HepG2 (cell line): Measurements from ENCODE around the gene PCSK5. TPM values are rescaled to one million over a fixed set of nuclear protein-coding genes. Genes with fewer than 3 reads are reported as not detected.

Experiments used
- ARNT2 ChIP-seq: sonication (generic); formaldehyde crosslinking; IDR thresholded peaks from 2 replicates; pipeline ENCODE4 v1.8.0; 2022; ENCODE audit warnings: mild to moderate bottlenecking, low read depth, missing genetic modification reagents, moderate library complexity
- ATF5 ChIP-seq: sonication (generic); formaldehyde crosslinking; IDR thresholded peaks from 2 replicates; pipeline ENCODE4 v1.4.0; 2020; ENCODE audit warnings: mild to moderate bottlenecking, low read depth, missing genetic modification reagents
- FOXA1 ChIP-seq, 2 experiments: fragments of 450-650 bp in 1 of 2; sonication (generic) in 1 of 2; formaldehyde crosslinking in 1 of 2; IDR thresholded peaks; 2 replicates each; pipeline versions ENCODE4 v1.4.0 to v1.6.1; 2016 to 2020; ENCODE audit warnings: missing genetic modification reagents in 1 of 2
- KDM5A ChIP-seq: fragments of 200-600 bp; sonication (generic); IDR thresholded peaks from 2 replicates; pipeline ENCODE4 v1.7.0; 2018; ENCODE audit warnings: antibody characterized with exemption, mild to moderate bottlenecking, low read length, borderline replicate concordance
- KMT2B ChIP-seq: IDR thresholded peaks from 2 replicates; pipeline ENCODE4 v1.6.1; 2016; ENCODE audit warnings: missing genetic modification reagents, missing compliant biosample characterization
- MEIS1 ChIP-seq: sonication (generic); formaldehyde crosslinking; IDR thresholded peaks from 2 replicates; pipeline ENCODE4 v1.9.0; 2021; ENCODE audit warnings: mild to moderate bottlenecking, missing genetic modification reagents, moderate library complexity, borderline replicate concordance
- SKI ChIP-seq: fragments of 450-650 bp; IDR thresholded peaks from one replicate; pipeline ENCODE4 v1.6.1; 2018; ENCODE audit warnings: mild to moderate bottlenecking; ENCODE audit not compliant: partially characterized antibody
- TCF12 ChIP-seq, 2 experiments: fragments of 450-650 bp in 1 of 2; sonication (generic) in 1 of 2; formaldehyde crosslinking in 1 of 2; IDR thresholded peaks; 2 replicates each; pipeline versions ENCODE4 v1.6.1 to v1.8.0; 2017 to 2022; ENCODE audit warnings: antibody characterized with exemption in 1 of 2, mild to moderate bottlenecking in 1 of 2, missing genetic modification reagents in 1 of 2, moderate library complexity in 1 of 2
- TCF7 ChIP-seq: sonication (generic); IDR thresholded peaks from 2 replicates; pipeline ENCODE4 v1.6.1; 2016; ENCODE audit warnings: antibody characterized with exemption, low read depth
- TP53 ChIP-seq: sonication (generic); formaldehyde crosslinking; conservative IDR thresholded peaks from 2 replicates; pipeline ENCODE4 v1.4.0; 2020; ENCODE audit warnings: missing genetic modification reagents
- TSC22D2 ChIP-seq: sonication (generic); formaldehyde crosslinking; IDR thresholded peaks from 2 replicates; pipeline ENCODE4 v1.5.1; 2020; ENCODE audit warnings: missing genetic modification reagents, mild to moderate bottlenecking, borderline replicate concordance
- ZNF232 ChIP-seq: sonication (generic); formaldehyde crosslinking; IDR thresholded peaks from 2 replicates; pipeline ENCODE4 v1.4.0; 2020; ENCODE audit warnings: missing genetic modification reagents, borderline replicate concordance
- ZNF263 ChIP-seq: sonication (generic); formaldehyde crosslinking; IDR thresholded peaks from 2 replicates; pipeline ENCODE4 v1.4.0; 2020; ENCODE audit warnings: missing genetic modification reagents
- ZNF446 ChIP-seq: sonication (generic); formaldehyde crosslinking; IDR thresholded peaks from 2 replicates; pipeline ENCODE4 v1.5.0; 2020; ENCODE audit warnings: mild to moderate bottlenecking, missing genetic modification reagents
- ZNF451 ChIP-seq: sonication (generic); formaldehyde crosslinking; IDR thresholded peaks from 2 replicates; pipeline ENCODE4 v1.5.0; 2020; ENCODE audit warnings: mild to moderate bottlenecking, missing genetic modification reagents
- ZNF557 ChIP-seq: sonication (generic); formaldehyde crosslinking; IDR thresholded peaks from 2 replicates; pipeline ENCODE4 v1.4.0; 2020; ENCODE audit warnings: missing genetic modification reagents
- ZNF644 ChIP-seq: IDR thresholded peaks from 2 replicates; pipeline ENCODE4 v1.6.1; 2016; ENCODE audit warnings: low read depth
- ZNF724P ChIP-seq: sonication (generic); formaldehyde crosslinking; IDR thresholded peaks from 2 replicates; pipeline ENCODE4 v1.8.0; 2022; ENCODE audit warnings: missing genetic modification reagents, borderline replicate concordance
- ZNF784 ChIP-seq: sonication (generic); formaldehyde crosslinking; IDR thresholded peaks from 2 replicates; pipeline ENCODE4 v1.5.1; 2020; ENCODE audit warnings: missing genetic modification reagents, mild to moderate bottlenecking, borderline replicate concordance
- ZSCAN5A ChIP-seq: sonication (generic); formaldehyde crosslinking; IDR thresholded peaks from 2 replicates; pipeline ENCODE4 v1.8.0; 2022; ENCODE audit warnings: mild to moderate bottlenecking, missing genetic modification reagents, borderline replicate concordance
- polyA plus RNA-seq, 8 experiments: library from polyadenylated mRNA; depleted of rRNA in 3 of 8; stranded (reverse) in 7 of 8; unstranded in 1 of 8; fragments of >200 nt; fragmentation: Illumina TruSeq in 4 of 8; extraction: Trizol in 4 of 8; gene quantifications; 2 replicates each; pipeline versions ENCODE4 v1.2.1 to v1.2.3, GENCODE V29; 2011 to 2016; ENCODE audit warnings: low read depth in 4 of 8, missing spikeins in 1 of 8, mixed read lengths in 1 of 8; ENCODE audit not compliant: insufficient read depth in 1 of 8
- total RNA-seq, 5 experiments: library from RNA; depleted of rRNA; stranded (reverse); fragments of >200 nt; fragmentation: Illumina TruSeq; extraction: Trizol; gene quantifications; 2 replicates each; pipeline ENCODE4 v1.2.3, GENCODE V29; 2016; ENCODE audit warnings: low read depth in 1 of 5
- TF ChIP-seq, protein P1 (sequence below): IDR thresholded peaks from 2 replicates; pipeline ENCODE4 v1.6.1; 2012; ENCODE audit warnings: inconsistent platforms
- TF ChIP-seq, protein P2 (sequence below): sonication (generic); formaldehyde crosslinking; IDR thresholded peaks from 2 replicates; pipeline ENCODE4 v1.5.1; 2020; ENCODE audit warnings: missing genetic modification reagents, mild to moderate bottlenecking, borderline replicate concordance

Gene PCSK5
- total and polyA plus RNA-seq, 2 of the 13 experiments (the other 11 are each of a cell fraction or from before 2014, with no cell fraction given): 0.55 to 0.66 TPM

DNA sequence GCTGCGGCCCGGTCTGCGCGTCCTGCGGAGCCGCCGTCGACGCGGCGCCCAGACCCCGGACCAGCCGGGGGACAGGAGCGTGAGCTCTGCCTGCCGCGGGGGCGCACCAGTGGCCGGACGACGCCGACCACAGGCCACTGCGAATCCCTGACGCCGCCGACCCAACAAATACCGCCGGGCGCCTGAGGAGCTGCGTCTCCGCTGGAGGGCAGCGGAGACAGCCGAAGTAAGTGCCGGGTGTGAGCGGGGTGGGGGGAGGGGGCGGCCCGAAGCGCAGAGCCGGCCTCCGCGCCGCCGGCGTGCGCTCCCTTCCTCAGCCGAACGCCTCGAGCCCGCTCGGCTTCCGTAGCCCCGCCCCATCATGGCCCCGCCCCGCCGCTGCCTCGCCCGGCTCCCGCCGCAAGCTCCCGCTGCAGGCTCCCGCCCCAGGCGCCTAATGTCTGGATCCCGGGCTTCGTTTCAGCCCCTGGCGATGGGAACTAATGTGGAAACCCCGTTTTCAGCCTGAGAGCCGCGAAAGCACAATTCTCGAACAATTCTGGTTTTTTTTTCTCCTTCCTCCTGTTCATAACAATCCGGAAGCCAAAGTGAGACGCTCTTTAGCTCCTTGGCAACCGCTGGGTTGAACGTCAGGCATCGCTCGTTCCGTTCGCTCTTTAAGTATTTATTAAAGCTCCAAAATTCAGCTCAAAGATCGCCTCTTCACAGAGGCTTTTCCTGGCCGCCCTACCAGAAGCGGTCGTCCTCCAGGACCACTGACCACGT lies 503.9 kb downstream of the PCSK5 start, which contains the start of gene RFK (continued):
- TF ChIP-seq TSC22D2 (CRISPR knock-in tag): no peak
- 0 out of 2 replicates have a peak, but pooled peaks have one; percentile 34 for TF ChIP-seq ZNF451
- peak; percentile 80 for TF ChIP-seq SKI
- no peak for TF ChIP-seq ZNF644 (CRISPR knock-in tag)
- peak; percentile 30; the same call in 1 of the 2 replicates for TF ChIP-seq ZSCAN5A
- TF ChIP-seq ZNF446 (CRISPR knock-in tag): peak; percentile 91; the same call in 1 of the 2 replicates
- TF ChIP-seq, protein P1, sequence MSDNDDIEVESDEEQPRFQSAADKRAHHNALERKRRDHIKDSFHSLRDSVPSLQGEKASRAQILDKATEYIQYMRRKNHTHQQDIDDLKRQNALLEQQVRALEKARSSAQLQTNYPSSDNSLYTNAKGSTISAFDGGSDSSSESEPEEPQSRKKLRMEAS: peak; percentile 54
- TF ChIP-seq ZNF724P: no peak
- TF ChIP-seq, protein P2, sequence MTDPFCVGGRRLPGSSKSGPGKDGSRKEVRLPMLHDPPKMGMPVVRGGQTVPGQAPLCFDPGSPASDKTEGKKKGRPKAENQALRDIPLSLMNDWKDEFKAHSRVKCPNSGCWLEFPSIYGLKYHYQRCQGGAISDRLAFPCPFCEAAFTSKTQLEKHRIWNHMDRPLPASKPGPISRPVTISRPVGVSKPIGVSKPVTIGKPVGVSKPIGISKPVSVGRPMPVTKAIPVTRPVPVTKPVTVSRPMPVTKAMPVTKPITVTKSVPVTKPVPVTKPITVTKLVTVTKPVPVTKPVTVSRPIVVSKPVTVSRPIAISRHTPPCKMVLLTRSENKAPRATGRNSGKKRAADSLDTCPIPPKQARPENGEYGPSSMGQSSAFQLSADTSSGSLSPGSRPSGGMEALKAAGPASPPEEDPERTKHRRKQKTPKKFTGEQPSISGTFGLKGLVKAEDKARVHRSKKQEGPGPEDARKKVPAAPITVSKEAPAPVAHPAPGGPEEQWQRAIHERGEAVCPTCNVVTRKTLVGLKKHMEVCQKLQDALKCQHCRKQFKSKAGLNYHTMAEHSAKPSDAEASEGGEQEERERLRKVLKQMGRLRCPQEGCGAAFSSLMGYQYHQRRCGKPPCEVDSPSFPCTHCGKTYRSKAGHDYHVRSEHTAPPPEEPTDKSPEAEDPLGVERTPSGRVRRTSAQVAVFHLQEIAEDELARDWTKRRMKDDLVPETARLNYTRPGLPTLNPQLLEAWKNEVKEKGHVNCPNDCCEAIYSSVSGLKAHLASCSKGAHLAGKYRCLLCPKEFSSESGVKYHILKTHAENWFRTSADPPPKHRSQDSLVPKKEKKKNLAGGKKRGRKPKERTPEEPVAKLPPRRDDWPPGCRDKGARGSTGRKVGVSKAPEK (CRISPR knock-in tag): 0 out of 2 replicates have a peak, but pooled peaks have one; percentile 53
- TF ChIP-seq ZNF263 (CRISPR knock-in tag): no peak
- TF ChIP-seq KMT2B (CRISPR knock-in tag): peak; percentile 24
- TF ChIP-seq MEIS1: peak; percentile 60; the same call in 1 of the 2 replicates
- TF ChIP-seq ATF5: no peak
- TF ChIP-seq KDM5A: peak; percentile 56; the same call in 1 of the 2 replicates
- no peak for TF ChIP-seq TCF12 (IDR thresholded peaks at IDR 0.05)
- peak; percentile 93; the same call in 1 of the 2 replicates for TF ChIP-seq TCF12 (CRISPR knock-in tag; IDR thresholded peaks at IDR 0.05)
- TF ChIP-seq ZNF784 (CRISPR knock-in tag): peak; percentile 84; the same call in 1 of the 2 replicates
- TF ChIP-seq FOXA1 (IDR thresholded peaks at IDR 0.05): no peak
- no peak for TF ChIP-seq FOXA1 (CRISPR knock-in tag; IDR thresholded peaks at IDR 0.05)
- no peak for TF ChIP-seq TCF7
- peak; percentile 65; the same call in 1 of the 2 replicates for TF ChIP-seq ZNF232
- TF ChIP-seq TP53 (CRISPR knock-in tag): no peak
- no peak for TF ChIP-seq ZNF557 (CRISPR knock-in tag)
- TF ChIP-seq ARNT2 (CRISPR knock-in tag): peak; percentile 84; the same call in 1 of the 2 replicates
